OCI-LY1 (cell line): ENCODE data around the gene MAPT.
"Not testable (repeated sequence)": the region's sequence is repeated elsewhere in the genome, so short reads cannot be mapped to it uniquely, and the experiment has no call there.

Source experiments
- H2AFZ ChIP-seq: fragments of 200-600 bp; sonication (generic), shearing (Covaris generic); 2 replicates; pipeline ENCODE4 v1.6.0; 2014; ENCODE audit warnings: antibody characterized with exemption, mild to moderate bottlenecking, low read length
- H3F3A ChIP-seq: fragments of 200-600 bp; sonication (generic), shearing (Covaris generic); 2 replicates; pipeline ENCODE4 v1.6.0; 2014; ENCODE audit warnings: mild to moderate bottlenecking, antibody characterized with exemption, low read length, moderate library complexity; ENCODE audit not compliant: insufficient read depth
- H3K27ac ChIP-seq: fragments of 200-600 bp; sonication (generic); 2 replicates; pipeline ENCODE4 v1.5.1; 2014; ENCODE audit warnings: low read length, mixed run types, mild to moderate bottlenecking, low read depth; ENCODE audit not compliant: poor library complexity, severe bottlenecking
- H3K27me3 ChIP-seq: fragments of 200-600 bp; sonication (generic); 2 replicates; pipeline ENCODE4 v1.6.0; 2014; ENCODE audit warnings: antibody characterized with exemption, mild to moderate bottlenecking, low read length, moderate library complexity; ENCODE audit not compliant: insufficient read depth
- H3K36me3 ChIP-seq: fragments of 200-600 bp; sonication (generic); 2 replicates; pipeline ENCODE4 v1.6.1; 2014; ENCODE audit warnings: mild to moderate bottlenecking, antibody characterized with exemption, low read length, moderate library complexity, mixed read lengths; ENCODE audit not compliant: insufficient read depth
- H3K4me1 ChIP-seq: fragments of 200-600 bp; sonication (generic); 2 replicates; pipeline ENCODE4 v1.5.1; 2014; ENCODE audit warnings: mild to moderate bottlenecking, low read length, moderate library complexity; ENCODE audit not compliant: insufficient read depth, severe bottlenecking
- H3K4me2 ChIP-seq: fragments of 200-600 bp; sonication (generic), shearing (Covaris generic); 2 replicates; pipeline ENCODE4 v1.6.1; 2014; ENCODE audit warnings: low read length
- H3K4me3 ChIP-seq: fragments of 200-600 bp; sonication (generic); 2 replicates; pipeline ENCODE4 v1.5.1; 2014; ENCODE audit warnings: low read length, low read depth, mild to moderate bottlenecking, mixed read lengths; ENCODE audit not compliant: poor library complexity, severe bottlenecking
- H3K79me2 ChIP-seq: fragments of 200-600 bp; shearing (Covaris generic); 2 replicates; pipeline ENCODE4 v1.6.1; 2016; ENCODE audit warnings: mixed run types, low read length, mixed read lengths; ENCODE audit not compliant: insufficient read depth
- H3K9ac ChIP-seq: fragments of 200-600 bp; sonication (generic), shearing (Covaris generic); 2 replicates; pipeline ENCODE4 v1.6.1; 2014; ENCODE audit warnings: mild to moderate bottlenecking, low read length, mixed read lengths
- H3K9me2 ChIP-seq: fragments of 200-600 bp; sonication (generic), shearing (Covaris generic); 2 replicates; pipeline ENCODE4 v1.6.1; 2014; ENCODE audit warnings: low read depth, mild to moderate bottlenecking, low read length, mixed read lengths
- H3K9me3 ChIP-seq: fragments of 200-600 bp; shearing (Covaris generic); 2 replicates; pipeline ENCODE4 v1.6.1; 2014; ENCODE audit warnings: low read length, mixed read lengths
- H4K20me1 ChIP-seq: fragments of 200-600 bp; sonication (generic), shearing (Covaris generic); 2 replicates; pipeline ENCODE4 v1.6.0; 2016; ENCODE audit warnings: mild to moderate bottlenecking, low read length; ENCODE audit not compliant: insufficient read depth
- EZH2 ChIP-seq: fragments of 200-600 bp; sonication (generic), shearing (Covaris generic); IDR thresholded peaks from 2 replicates; pipeline ENCODE4 v1.8.0; 2017; ENCODE audit warnings: borderline replicate concordance, mixed run types, mild to moderate bottlenecking, antibody characterized with exemption, low read length, moderate library complexity, mixed read lengths
- TF ChIP-seq, protein P1 (sequence below): fragments of 200-600 bp; sonication (generic), shearing (Covaris generic); IDR thresholded peaks from 2 replicates; pipeline ENCODE4 v1.5.1; 2017; ENCODE audit warnings: mild to moderate bottlenecking, antibody characterized with exemption, low read length, moderate library complexity, mixed read lengths

MAPT gene

DNA sequence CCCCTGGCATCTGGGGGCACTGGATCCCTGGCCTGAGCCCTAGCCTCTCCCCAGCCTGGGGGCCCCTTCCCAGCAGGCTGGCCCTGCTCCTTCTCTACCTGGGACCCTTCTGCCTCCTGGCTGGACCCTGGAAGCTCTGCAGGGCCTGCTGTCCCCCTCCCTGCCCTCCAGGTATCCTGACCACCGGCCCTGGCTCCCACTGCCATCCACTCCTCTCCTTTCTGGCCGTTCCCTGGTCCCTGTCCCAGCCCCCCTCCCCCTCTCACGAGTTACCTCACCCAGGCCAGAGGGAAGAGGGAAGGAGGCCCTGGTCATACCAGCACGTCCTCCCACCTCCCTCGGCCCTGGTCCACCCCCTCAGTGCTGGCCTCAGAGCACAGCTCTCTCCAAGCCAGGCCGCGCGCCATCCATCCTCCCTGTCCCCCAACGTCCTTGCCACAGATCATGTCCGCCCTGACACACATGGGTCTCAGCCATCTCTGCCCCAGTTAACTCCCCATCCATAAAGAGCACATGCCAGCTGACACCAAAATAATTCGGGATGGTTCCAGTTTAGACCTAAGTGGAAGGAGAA lies 118.2 kb downstream of the MAPT start:
- Histone ChIP-seq H3K36me3 (no peaks in the 10 kb centered on the region), H3F3A (no peaks in the 10 kb centered on the region), H3K9me2 (no peaks in the 10 kb centered on the region), H4K20me1 (no peaks in the 10 kb centered on the region), H3K27me3 (peaks cover 7% of the 10 kb centered on the region; the same call in 1 of the 2 replicates), H2AFZ (no peak overlapping the region), H3K9ac (no peak overlapping the region), H3K4me2 (no peak overlapping the region), H3K27ac (no peak overlapping the region), H3K4me1 (peaks cover 11% of the 10 kb centered on the region), H3K9me3 (no peaks in the 10 kb centered on the region), H3K79me2 (no peaks in the 10 kb centered on the region), H3K4me3 (no peak overlapping the region)
- TF ChIP-seq, protein P1, sequence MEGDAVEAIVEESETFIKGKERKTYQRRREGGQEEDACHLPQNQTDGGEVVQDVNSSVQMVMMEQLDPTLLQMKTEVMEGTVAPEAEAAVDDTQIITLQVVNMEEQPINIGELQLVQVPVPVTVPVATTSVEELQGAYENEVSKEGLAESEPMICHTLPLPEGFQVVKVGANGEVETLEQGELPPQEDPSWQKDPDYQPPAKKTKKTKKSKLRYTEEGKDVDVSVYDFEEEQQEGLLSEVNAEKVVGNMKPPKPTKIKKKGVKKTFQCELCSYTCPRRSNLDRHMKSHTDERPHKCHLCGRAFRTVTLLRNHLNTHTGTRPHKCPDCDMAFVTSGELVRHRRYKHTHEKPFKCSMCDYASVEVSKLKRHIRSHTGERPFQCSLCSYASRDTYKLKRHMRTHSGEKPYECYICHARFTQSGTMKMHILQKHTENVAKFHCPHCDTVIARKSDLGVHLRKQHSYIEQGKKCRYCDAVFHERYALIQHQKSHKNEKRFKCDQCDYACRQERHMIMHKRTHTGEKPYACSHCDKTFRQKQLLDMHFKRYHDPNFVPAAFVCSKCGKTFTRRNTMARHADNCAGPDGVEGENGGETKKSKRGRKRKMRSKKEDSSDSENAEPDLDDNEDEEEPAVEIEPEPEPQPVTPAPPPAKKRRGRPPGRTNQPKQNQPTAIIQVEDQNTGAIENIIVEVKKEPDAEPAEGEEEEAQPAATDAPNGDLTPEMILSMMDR, result no peak

DNA sequence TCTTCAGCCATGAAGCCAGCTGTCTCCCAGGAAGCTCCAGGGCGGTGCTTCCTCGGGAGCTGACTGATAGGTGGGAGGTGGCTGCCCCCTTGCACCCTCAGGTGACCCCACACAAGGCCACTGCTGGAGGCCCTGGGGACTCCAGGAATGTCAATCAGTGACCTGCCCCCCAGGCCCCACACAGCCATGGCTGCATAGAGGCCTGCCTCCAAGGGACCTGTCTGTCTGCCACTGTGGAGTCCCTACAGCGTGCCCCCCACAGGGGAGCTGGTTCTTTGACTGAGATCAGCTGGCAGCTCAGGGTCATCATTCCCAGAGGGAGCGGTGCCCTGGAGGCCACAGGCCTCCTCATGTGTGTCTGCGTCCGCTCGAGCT lies 118.8 kb downstream of the MAPT start:
- no peak overlapping the region for H2AFZ ChIP-seq
- H3K9me2 ChIP-seq, result no peaks in the 10 kb centered on the region
- no peak overlapping the region for H3K4me2 ChIP-seq
- H3K9me3 ChIP-seq, result no peaks in the 10 kb centered on the region
- peaks cover 7% of the 10 kb centered on the region; the same call in 1 of the 2 replicates for H3K27me3 ChIP-seq
- H3K27ac ChIP-seq, result no peak overlapping the region
- H3K79me2 ChIP-seq, result no peaks in the 10 kb centered on the region
- H4K20me1 ChIP-seq, result no peaks in the 10 kb centered on the region
- H3K4me3 ChIP-seq, result no peak overlapping the region
- H3K9ac ChIP-seq, result no peak overlapping the region
- H3F3A ChIP-seq, result no peaks in the 10 kb centered on the region
- TF ChIP-seq, protein P1, result no peak
- TF ChIP-seq EZH2, result no peak
- H3K36me3 ChIP-seq, result no peaks in the 10 kb centered on the region
- peaks cover 11% of the 10 kb centered on the region for H3K4me1 ChIP-seq

DNA sequence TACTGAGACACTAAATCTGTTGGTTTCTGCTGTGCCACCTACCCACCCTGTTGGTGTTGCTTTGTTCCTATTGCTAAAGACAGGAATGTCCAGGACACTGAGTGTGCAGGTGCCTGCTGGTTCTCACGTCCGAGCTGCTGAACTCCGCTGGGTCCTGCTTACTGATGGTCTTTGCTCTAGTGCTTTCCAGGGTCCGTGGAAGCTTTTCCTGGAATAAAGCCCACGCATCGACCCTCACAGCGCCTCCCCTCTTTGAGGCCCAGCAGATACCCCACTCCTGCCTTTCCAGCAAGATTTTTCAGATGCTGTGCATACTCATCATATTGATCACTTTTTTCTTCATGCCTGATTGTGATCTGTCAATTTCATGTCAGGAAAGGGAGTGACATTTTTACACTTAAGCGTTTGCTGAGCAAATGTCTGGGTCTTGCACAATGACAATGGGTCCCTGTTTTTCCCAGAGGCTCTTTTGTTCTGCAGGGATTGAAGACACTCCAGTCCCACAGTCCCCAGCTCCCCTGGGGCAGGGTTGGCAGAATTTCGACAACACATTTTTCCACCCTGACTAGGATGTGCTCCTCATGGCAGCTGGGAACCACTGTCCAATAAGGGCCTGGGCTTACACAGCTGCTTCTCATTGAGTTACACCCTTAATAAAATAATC lies 119.3 kb downstream of the MAPT start:
- H3K27ac ChIP-seq, result no peak overlapping the region

DNA sequence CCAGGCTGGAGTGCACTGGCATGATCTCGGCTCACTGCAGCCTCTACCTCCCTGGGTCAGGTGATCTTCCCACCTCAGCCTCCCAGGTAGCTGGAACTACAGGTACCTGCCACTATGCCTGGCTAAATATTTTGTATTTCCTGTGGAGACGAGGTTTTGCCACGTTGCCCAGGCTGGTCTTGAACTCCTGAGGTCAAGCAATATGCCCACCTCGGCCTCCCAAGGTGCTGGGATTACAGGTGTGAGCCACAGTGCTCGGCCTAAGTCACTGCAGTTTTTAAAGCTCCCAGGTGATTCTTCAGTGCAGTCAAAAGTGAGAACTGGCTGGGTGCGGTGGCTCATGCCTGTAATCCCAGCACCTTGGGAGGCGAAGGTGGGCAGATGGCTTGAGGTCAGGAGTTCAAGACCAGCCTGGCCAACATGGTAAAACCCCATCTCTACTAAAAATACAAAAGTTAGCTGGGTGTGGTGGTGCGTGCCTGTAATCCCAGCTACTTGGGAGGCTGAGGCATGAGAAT lies 125.1 kb downstream of the MAPT start:
- H3K9ac ChIP-seq, H3K36me3 ChIP-seq, H3F3A ChIP-seq, H3K4me3 ChIP-seq, H4K20me1 ChIP-seq, H3K4me2 ChIP-seq, H3K79me2 ChIP-seq, H3K9me2 ChIP-seq, H3K27ac ChIP-seq, H3K27me3 ChIP-seq, H2AFZ ChIP-seq, H3K9me3 ChIP-seq: not testable (repeated sequence)
- peaks cover 14% of the 10 kb centered on the region for H3K4me1 ChIP-seq

More for the DNA sequence above, 119.3 kb downstream of the MAPT start:
- no peaks in the 10 kb centered on the region for H3K9me3 ChIP-seq
- H3K27me3 ChIP-seq, result peaks cover 7% of the 10 kb centered on the region; the same call in 1 of the 2 replicates
- H4K20me1 ChIP-seq, result no peaks in the 10 kb centered on the region
- H3K4me1 ChIP-seq, result peaks cover 11% of the 10 kb centered on the region
- no peaks in the 10 kb centered on the region for H3K79me2 ChIP-seq
- H3K9ac ChIP-seq, result no peak overlapping the region
- TF ChIP-seq EZH2, result no peak
- TF ChIP-seq, protein P1, result no peak
- no peaks in the 10 kb centered on the region for H3K9me2 ChIP-seq
- H3K4me2 ChIP-seq, result no peak overlapping the region
- H2AFZ ChIP-seq, result no peak overlapping the region
- H3F3A ChIP-seq, result no peaks in the 10 kb centered on the region
- H3K36me3 ChIP-seq, result no peaks in the 10 kb centered on the region
- no peak overlapping the region for H3K4me3 ChIP-seq
